Keratinocyte (primary cell): ENCODE results near the gene ZNF229. TPM values are rescaled to one million over a fixed set of nuclear protein-coding genes. Genes with fewer than 3 reads are reported as not detected.
A peak's percentile ranks its signal among the peaks of the same experiment; 100 is the strongest.

Source experiments
- DNase-seq: peaks from one replicate; pipeline ENCODE4 v3.0.0-alpha.2; 2011; ENCODE audit warnings: low read depth, missing footprints, low spot score
- FAIRE-seq: peaks from 2 replicates; lab custom pipeline; 2011; peaks lifted over from hg19 to GRCh38; lab: Jason Lieb, UNC
- H2AFZ ChIP-seq: 2 replicates; pipeline ENCODE4 v1.6.0; 2012; ENCODE audit warnings: low read length, control low read depth, inconsistent platforms; ENCODE audit not compliant: control insufficient read depth
- H3K27ac ChIP-seq: 2 replicates; pipeline ENCODE4 v1.5.1; 2011; ENCODE audit warnings: low read length; ENCODE audit not compliant: control insufficient read depth, insufficient read depth
- H3K27me3 ChIP-seq: 3 replicates; pipeline ENCODE4 v1.6.0; 2011; ENCODE audit warnings: low read length; ENCODE audit not compliant: control insufficient read depth, insufficient read depth; ENCODE audit errors: extremely low read depth
- H3K36me3 ChIP-seq, 2 experiments: 2 replicates in 1 of 2; 3 replicates in 1 of 2; pipeline ENCODE4 v1.5.1; 2011; ENCODE audit warnings: low read length in 2 of 2, mild to moderate bottlenecking in 1 of 2; ENCODE audit not compliant: control insufficient read depth in 2 of 2, insufficient read depth in 2 of 2; ENCODE audit errors: extremely low read depth in 1 of 2
- H3K4me1 ChIP-seq: 3 replicates; pipeline ENCODE4 v1.5.1; 2011; ENCODE audit warnings: low read length; ENCODE audit not compliant: control insufficient read depth, insufficient read depth; ENCODE audit errors: extremely low read depth
- H3K4me2 ChIP-seq: 3 replicates; pipeline ENCODE4 v1.6.0; 2011; ENCODE audit warnings: low read depth, low read length; ENCODE audit not compliant: control insufficient read depth, insufficient read depth; ENCODE audit errors: extremely low read depth
- H3K4me3 ChIP-seq, 3 experiments: fragments of 200-600 bp in 1 of 3; sonication (generic) in 1 of 3; 2 replicates in 2 of 3; 3 replicates in 1 of 3; pipeline ENCODE4 v1.5.1; 2011 to 2016; ENCODE audit warnings: low read length in 3 of 3, mild to moderate bottlenecking in 3 of 3, control low read depth in 2 of 3, inconsistent platforms in 1 of 3, low read depth in 1 of 3, mixed read lengths in 1 of 3, mixed run types in 1 of 3, moderate library complexity in 1 of 3; ENCODE audit not compliant: control insufficient read depth in 2 of 3, insufficient read depth in 2 of 3; ENCODE audit errors: extremely low read depth in 1 of 3
- H3K79me2 ChIP-seq: 2 replicates; pipeline ENCODE4 v1.6.0; 2012; ENCODE audit warnings: low read length; ENCODE audit not compliant: control insufficient read depth, insufficient read depth
- H3K9ac ChIP-seq: 3 replicates; pipeline ENCODE4 v1.6.0; 2011; ENCODE audit warnings: low read length; ENCODE audit not compliant: control insufficient read depth, insufficient read depth; ENCODE audit errors: extremely low read depth
- H3K9me1 ChIP-seq: 3 replicates; pipeline ENCODE4 v1.6.0; 2011; ENCODE audit warnings: low read length; ENCODE audit not compliant: control insufficient read depth, insufficient read depth; ENCODE audit errors: extremely low read depth
- H3K9me3 ChIP-seq: 2 replicates; pipeline ENCODE4 v1.5.1; 2012; ENCODE audit warnings: low read depth, low read length; ENCODE audit not compliant: control insufficient read depth
- H4K20me1 ChIP-seq: 3 replicates; pipeline ENCODE4 v1.6.0; 2011; ENCODE audit warnings: low read length; ENCODE audit not compliant: control insufficient read depth, insufficient read depth; ENCODE audit errors: extremely low read depth
- CTCF ChIP-seq, 3 experiments: IDR thresholded peaks in 1 of 3; conservative IDR thresholded peaks in 1 of 3; optimal IDR thresholded peaks in 1 of 3; 2 replicates in 2 of 3; 3 replicates in 1 of 3; pipeline versions ENCODE3 to v1.5.1; 2011; ENCODE audit warnings: low read length in 3 of 3, mild to moderate bottlenecking in 3 of 3, moderate library complexity in 2 of 3, control low read depth in 1 of 3, inconsistent platforms in 1 of 3; ENCODE audit not compliant: insufficient read depth in 2 of 3; ENCODE audit errors: extremely low read depth in 1 of 3
- EZH2 ChIP-seq: IDR thresholded peaks from one replicate; pipeline ENCODE4 v1.6.1; 2012; ENCODE audit warnings: inconsistent platforms, mild to moderate bottlenecking, low read length, moderate library complexity
- dilution Hi-C: fragments of 300-500 bp; cut with MboI; formaldehyde crosslinking; loops from one replicate; pipeline ENCODE4 v1.7.0; 2020; ENCODE audit warnings: low sequenced_read_pairs; ENCODE audit not compliant: extremely low pct_ligation_motif_present
- polyA minus RNA-seq, 3 experiments: library from RNA; depleted of rRNA, polyadenylated mRNA; stranded (reverse); fragments of >200 nt; gene quantifications; 1 replicate in 1 of 3; 2 replicates in 1 of 3; 3 replicates in 1 of 3; pipeline ENCODE4 v1.2.3, GENCODE V29; 2011
- polyA plus RNA-seq, 5 experiments: library from polyadenylated mRNA; depleted of rRNA in 3 of 5; stranded (reverse) in 3 of 5; stranded (forward) in 1 of 5; unstranded in 1 of 5; fragments of >200 nt; gene quantifications; 1 replicate in 1 of 5; 2 replicates in 3 of 5; 3 replicates in 1 of 5; pipeline versions ENCODE4 v1.2.1 to v1.2.3, GENCODE V29; 2011 to 2012; ENCODE audit warnings: missing spikeins in 2 of 5, low read depth in 1 of 5, low replicate concordance in 1 of 5

The ZNF229 gene
- 4.8 to 6.7 TPM (median 5.9 TPM) in 3 replicates for polyA plus RNA-seq
- 3.3 TPM for polyA plus RNA-seq (2011; ENCODE audit: low read depth)
- 3.1 and 4.1 TPM in 2 replicates for polyA plus RNA-seq (2011; cell fraction: cytosol; rRNA removed)
- polyA plus RNA-seq (2011; cell fraction: nucleus; rRNA removed) = 7.5 and 10.1 TPM in 2 replicates
- 3.4 and 4.5 TPM in 2 replicates for polyA plus RNA-seq (2012; ENCODE audit: low replicate concordance)
- 2.6 to 12.3 TPM (median 8.3 TPM) in 3 replicates for polyA minus RNA-seq
- polyA minus RNA-seq (2011; cell fraction: cytosol; rRNA and poly(A)+ RNA removed) = 5.8 TPM
- 11.6 and 11.7 TPM in 2 replicates for polyA minus RNA-seq (2011; cell fraction: nucleus; rRNA and poly(A)+ RNA removed)

- H2AFZ ChIP-seq = peak within 1 kb of the TSS; percentile 96
- DNase-seq = peak; percentile 65
- TF ChIP-seq CTCF (optimal IDR thresholded peaks at IDR 0.05 in 1 of 3, IDR thresholded peaks at IDR 0.05 in 1 of 3, conservative IDR thresholded peaks at IDR 0.05 in 1 of 3; ENCODE audit: extremely low read depth in 1 of 3, insufficient read depth in 2 of 3, low read length in 3 of 3) = no peak
- no peak for TF ChIP-seq EZH2
- peaks cover 1 to 9% of the 10 kb centered on the region in 2 experiments for H3K36me3 ChIP-seq
- peaks cover 4% of the 10 kb centered on the region for H3K79me2 ChIP-seq
- H3K4me2 ChIP-seq = peak within 1 kb of the TSS; percentile 95
- H3K4me3 ChIP-seq = peak within 1 kb of the TSS; percentile 83 to 84 (median 84)
- H3K9ac ChIP-seq = peak within 1 kb of the TSS; percentile 77
- H3K9me1 ChIP-seq = no peaks in the 10 kb centered on the region
- H3K4me1 ChIP-seq = peaks cover 6% of the 10 kb centered on the region
- peaks cover 2% of the 10 kb centered on the region for H3K9me3 ChIP-seq
- H4K20me1 ChIP-seq = no peaks in the 10 kb centered on the region
- H3K27me3 ChIP-seq = no peaks in the 10 kb centered on the region
- dilution Hi-C loops = no loop called here
- FAIRE-seq = peak; percentile 95
- H3K27ac ChIP-seq = peak within 1 kb of the TSS; percentile 59
Measured at GRCh38 chr19:44447916-44448674, at the start of gene ZNF229. Gene ZNF229, minus strand, starts transcription at chr19:44448472. Its CDS starts 5,625 bp downstream, at chr19:44442847.

GRCh38 chr19:44496711-44497110 lies 48.4 kb upstream of the ZNF229 start:
- Histone ChIP-seq H3K36me3 (peaks cover 9 to 17% of the 10 kb centered on the region in 2 experiments), H3K9ac (no peak overlapping the region), H3K9me3 (peaks cover 9% of the 10 kb centered on the region), H3K79me2 (peaks cover 40% of the 10 kb centered on the region), H3K9me1 (no peaks in the 10 kb centered on the region), H3K4me3 (no peak overlapping the region), H2AFZ (no peak overlapping the region), H3K27ac (no peak overlapping the region), H3K27me3 (no peaks in the 10 kb centered on the region), H3K4me2 (no peak overlapping the region), H4K20me1 (no peaks in the 10 kb centered on the region), H3K4me1 (peaks cover 9% of the 10 kb centered on the region)
- no peak for DNase-seq
- TF ChIP-seq EZH2 (no peak), CTCF (optimal IDR thresholded peaks at IDR 0.05 in 1 of 3, IDR thresholded peaks at IDR 0.05 in 1 of 3, conservative IDR thresholded peaks at IDR 0.05 in 1 of 3; ENCODE audit: extremely low read depth in 1 of 3, insufficient read depth in 2 of 3, low read length in 3 of 3) (no peak)
- FAIRE-seq = no peak
- dilution Hi-C loops = no loop called here
